Caco-2 (cell line): ENCODE measurements around the gene TREH. TPM values are rescaled to one million over a fixed set of nuclear protein-coding genes. Genes with fewer than 3 reads are reported as not detected.

Source experiments
- BruUV-seq: library from RNA; stranded (reverse); fragments of 400-500 nt; replicated peaks from 2 replicates; lab custom pipeline; 2021; lab: Mats Ljungman, UMichigan
- CTCF ChIA-PET: fragments of 300-600 bp; sonication (Branson Sonifier 250); formaldehyde crosslinking; loops from one replicate; lab custom pipeline; 2022; ENCODE audit warnings: antibody characterized with exemption; lab: Charles Lee
- POLR2A ChIA-PET: fragments of 300-600 bp; sonication (Branson Sonifier 250); formaldehyde crosslinking; loops from one replicate; lab custom pipeline; 2022; ENCODE audit warnings: antibody characterized with exemption; lab: Charles Lee
- DNase-seq, 2 experiments: peaks; one replicate each; pipeline versions ENCODE4 v3.0.0 to v3.0.0-alpha.2; 2020 to 2022
- H3K27me3 ChIP-seq: replicated peaks from 2 replicates; pipeline ENCODE4 v1.6.0; 2011; ENCODE audit warnings: low read length; ENCODE audit not compliant: control insufficient read depth, insufficient read depth
- H3K36me3 ChIP-seq: 2 replicates; pipeline ENCODE4 v1.5.1; 2011; ENCODE audit warnings: low read length; ENCODE audit not compliant: control insufficient read depth, insufficient read depth
- H3K4me1 ChIP-seq: fragments of 250-450 bp; sonication (Bioruptor Pico); 2 replicates; pipeline ENCODE4 v1.5.1; 2020; ENCODE audit warnings: mild to moderate bottlenecking
- H3K4me3 ChIP-seq: 2 replicates; pipeline ENCODE4 v1.5.1; 2011; ENCODE audit warnings: low read depth, mild to moderate bottlenecking, control low read depth, low read length
- H3K9me3 ChIP-seq: fragments of 250-450 bp; sonication (Bioruptor Pico); 2 replicates; pipeline ENCODE4 v1.5.1; 2020; ENCODE audit warnings: mild to moderate bottlenecking, moderate library complexity
- H3K27ac Mint-ChIP-seq: one replicate; pipeline ENCODE4 v1.8.0; 2022; ENCODE audit warnings: mixed read lengths; ENCODE audit not compliant: unreplicated experiment
- H3K27me3 Mint-ChIP-seq: one replicate; pipeline ENCODE4 v1.8.0; 2022; ENCODE audit warnings: mixed read lengths; ENCODE audit not compliant: insufficient read depth, unreplicated experiment
- H3K36me3 Mint-ChIP-seq: one replicate; pipeline ENCODE4 v1.8.0; 2022; ENCODE audit warnings: mild to moderate bottlenecking, mixed read lengths; ENCODE audit not compliant: insufficient read depth, unreplicated experiment
- H3K4me1 Mint-ChIP-seq: one replicate; pipeline ENCODE4 v1.8.0; 2022; ENCODE audit warnings: low read depth, mixed read lengths; ENCODE audit not compliant: unreplicated experiment
- H3K4me3 Mint-ChIP-seq: one replicate; pipeline ENCODE4 v1.8.0; 2022; ENCODE audit warnings: mild to moderate bottlenecking, moderate library complexity, mixed read lengths; ENCODE audit not compliant: unreplicated experiment
- H3K9me3 Mint-ChIP-seq: one replicate; pipeline ENCODE4 v1.8.0; 2022; ENCODE audit warnings: mixed read lengths; ENCODE audit not compliant: unreplicated experiment
- CTCF ChIP-seq, 2 experiments: fragments of 200-600 bp in 1 of 2; IDR thresholded peaks; 1 replicate in 1 of 2; 2 replicates in 1 of 2; pipeline versions ENCODE4 v1.5.1 to v1.8.0; 2011 to 2022; ENCODE audit warnings: antibody characterized with exemption in 1 of 2, control low read depth in 1 of 2, inconsistent platforms in 1 of 2, low read depth in 1 of 2, low read length in 1 of 2, mild to moderate bottlenecking in 1 of 2, moderate library complexity in 1 of 2; ENCODE audit not compliant: insufficient read depth in 1 of 2, severe bottlenecking in 1 of 2, unreplicated experiment in 1 of 2
- intact Hi-C: fragments of 100-400 bp; cut with micrococcal nuclease; formaldehyde crosslinking; loops from one replicate; pipeline ENCODE4 v1.10.0; 2022; ENCODE audit not compliant: unreplicated experiment
- total RNA-seq: library from RNA; stranded (reverse); gene quantifications from 2 replicates; pipeline ENCODE4 v1.2.3, GENCODE V29; 2022

Gene TREH
- total RNA-seq, 1 experiment from 2014 or later: not detected

- Mint-ChIP-seq H3K9me3 (no peaks in the 10 kb centered on the region), H3K36me3 (peaks cover 7% of the 10 kb centered on the region), H3K4me3 (no peak overlapping the region), H3K27ac (no peak overlapping the region), H3K27me3 (no peaks in the 10 kb centered on the region), H3K4me1 (peaks cover 6% of the 10 kb centered on the region)
- no peak for DNase-seq
- H3K4me1 ChIP-seq: 0 out of 2 replicates have a peak, but pooled peaks cover 3% of the 10 kb centered on the region
- TF ChIP-seq CTCF (IDR thresholded peaks at IDR 0.05; ENCODE audit: insufficient read depth in 1 of 2, low read depth in 1 of 2, low read length in 1 of 2, severe bottlenecking in 1 of 2, unreplicated experiment in 1 of 2): no peak
- POLR2A ChIA-PET: interaction anchor here (1.9 kb wide), 1 partner anchor 16 kb away, joined by 9 read pairs; no protein-coding TSS in a partner anchor
- H3K4me3 ChIP-seq: no peak overlapping the region
- intact Hi-C loops: no loop called here
- no peaks in the 10 kb centered on the region for H3K27me3 ChIP-seq
- H3K9me3 ChIP-seq: no peaks in the 10 kb centered on the region
- CTCF ChIA-PET: interaction anchor here (0.6 to 4.0 kb wide), 7 partner anchors 15 to 387 kb away, joined by 3 to 21 read pairs (median 4); partner anchors contain the start of gene PHLDB1
- H3K36me3 ChIP-seq: no peaks in the 10 kb centered on the region
- BruUV-seq: no TSS peak
These were observed 42.7 kb downstream of the TREH start for GRCh38 chr11:118636569-118637290.

- H3K27me3 Mint-ChIP-seq: no peaks in the 10 kb centered on the region
- BruUV-seq: no TSS peak
- H3K9me3 Mint-ChIP-seq: no peaks in the 10 kb centered on the region
- H3K4me1 Mint-ChIP-seq: peaks cover 6% of the 10 kb centered on the region
- Histone ChIP-seq H3K36me3 (no peaks in the 10 kb centered on the region), H3K27me3 (no peaks in the 10 kb centered on the region), H3K4me1 (0 out of 2 replicates have a peak, but pooled peaks cover 3% of the 10 kb centered on the region), H3K9me3 (no peaks in the 10 kb centered on the region), H3K4me3 (no peak overlapping the region)
- CTCF ChIA-PET: interaction anchor here (1.0 to 4.0 kb wide), 5 partner anchors 14 to 27 kb away, joined by 3 to 21 read pairs (median 10); no protein-coding TSS in a partner anchor
- no peak overlapping the region for H3K4me3 Mint-ChIP-seq
- peaks cover 7% of the 10 kb centered on the region for H3K36me3 Mint-ChIP-seq
- POLR2A ChIA-PET: interaction anchor here (1.9 kb wide), 1 partner anchor 15 kb away, joined by 9 read pairs; no protein-coding TSS in a partner anchor
- intact Hi-C loops: loop anchor here (1.0 kb wide), 1 partner anchor 14 kb away; no protein-coding TSS in a partner anchor
- H3K27ac Mint-ChIP-seq: no peak overlapping the region
- TF ChIP-seq CTCF (IDR thresholded peaks at IDR 0.05; ENCODE audit: insufficient read depth in 1 of 2, low read depth in 1 of 2, low read length in 1 of 2, severe bottlenecking in 1 of 2, unreplicated experiment in 1 of 2): no peak
- no peak for DNase-seq
These were observed 43.8 kb downstream of the TREH start for GRCh38 chr11:118635642-118636041.

- no peak overlapping the region for H3K4me3 Mint-ChIP-seq
- Histone ChIP-seq H3K36me3 (no peaks in the 10 kb centered on the region), H3K4me3 (no peak overlapping the region), H3K27me3 (no peaks in the 10 kb centered on the region), H3K9me3 (no peaks in the 10 kb centered on the region), H3K4me1 (0 out of 2 replicates have a peak, but pooled peaks cover 3% of the 10 kb centered on the region)
- no peaks in the 10 kb centered on the region for H3K9me3 Mint-ChIP-seq
- H3K27ac Mint-ChIP-seq: no peak overlapping the region
- intact Hi-C loops: loop anchor here (1.0 kb wide), 1 partner anchor 14 kb away; no protein-coding TSS in a partner anchor
- CTCF ChIA-PET: interaction anchor here (0.8 to 4.0 kb wide), 5 partner anchors 14 to 132 kb away, joined by 3 to 21 read pairs (median 10); no protein-coding TSS in a partner anchor
- peaks cover 7% of the 10 kb centered on the region for H3K36me3 Mint-ChIP-seq
- H3K4me1 Mint-ChIP-seq: peaks cover 6% of the 10 kb centered on the region
- BruUV-seq: no TSS peak
- H3K27me3 Mint-ChIP-seq: no peaks in the 10 kb centered on the region
- no peak for DNase-seq
- POLR2A ChIA-PET: interaction anchor here (1.1 to 1.3 kb wide), 2 partner anchors 14 to 16 kb away, joined by 3 to 5 read pairs; no protein-coding TSS in a partner anchor
- no peak for TF ChIP-seq CTCF (IDR thresholded peaks at IDR 0.05; ENCODE audit: insufficient read depth in 1 of 2, low read depth in 1 of 2, low read length in 1 of 2, severe bottlenecking in 1 of 2, unreplicated experiment in 1 of 2)
These were observed 44.2 kb downstream of the TREH start for GRCh38 chr11:118635237-118635591.
